Measurements from ENCODE around the gene TRAPPC12.
"Not testable (repeated sequence)": the region's sequence is repeated elsewhere in the genome, so short reads cannot be mapped to it uniquely, and the experiment has no call there.

Gene TRAPPC12

GRCh38 chr2:3369340-3370181 lies 9.9 kb upstream of the TRAPPC12 start:
- not testable (repeated sequence) for DNase-seq (ENCODE audit: low spot score)

DNA sequence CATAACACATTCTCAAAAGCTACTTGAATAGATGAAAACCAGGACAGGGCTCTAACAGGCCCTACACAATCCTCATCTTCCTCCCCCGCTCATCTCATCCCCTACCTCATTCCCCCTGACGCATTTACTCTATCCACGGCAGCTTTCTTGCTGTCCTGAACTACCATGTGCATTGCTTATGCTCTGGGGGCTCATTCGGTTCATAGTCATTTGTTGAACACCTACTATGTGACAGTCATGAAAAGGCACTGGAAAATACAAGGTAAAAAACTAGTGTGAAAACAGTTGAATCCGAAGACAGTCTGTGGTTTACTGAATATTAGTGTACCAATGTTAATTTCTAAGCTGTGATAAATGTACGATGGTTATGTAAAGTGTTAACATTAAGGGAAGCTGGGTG lies 2.7 kb upstream of the TRAPPC12 start:
- DNase-seq (ENCODE audit: low spot score): no peak

- DNase-seq (ENCODE audit: low spot score): no peak
These were observed 2.2 kb upstream of the TRAPPC12 start for GRCh38 chr2:3377279-3377611.

GRCh38 chr2:3377612-3378432 lies 1.7 kb upstream of the TRAPPC12 start, which contains the start of gene EIPR1:
Gene EIPR1, minus strand, starts transcription at chr2:3377818. Its CDS starts 129 bp downstream, at chr2:3377689.
- peak; percentile 97 for DNase-seq (ENCODE audit: low spot score)

DNA sequence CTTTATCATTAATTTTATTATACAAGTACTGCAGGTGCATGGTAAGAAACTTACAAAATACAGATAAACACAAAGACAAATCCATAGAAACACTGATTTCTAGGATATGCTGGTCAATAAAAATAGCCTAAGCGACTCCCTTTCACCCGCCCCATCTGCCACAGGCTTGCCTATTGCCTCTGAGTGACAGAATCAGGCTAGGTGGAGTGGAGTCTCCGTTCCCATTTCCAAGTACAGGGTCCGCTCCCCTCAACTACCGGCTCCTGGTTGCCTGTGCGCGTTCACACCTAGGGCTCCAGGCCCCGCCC lies 201 bp upstream of the TRAPPC12 start:
- DNase-seq (ENCODE audit: low spot score): no peak

DNA sequence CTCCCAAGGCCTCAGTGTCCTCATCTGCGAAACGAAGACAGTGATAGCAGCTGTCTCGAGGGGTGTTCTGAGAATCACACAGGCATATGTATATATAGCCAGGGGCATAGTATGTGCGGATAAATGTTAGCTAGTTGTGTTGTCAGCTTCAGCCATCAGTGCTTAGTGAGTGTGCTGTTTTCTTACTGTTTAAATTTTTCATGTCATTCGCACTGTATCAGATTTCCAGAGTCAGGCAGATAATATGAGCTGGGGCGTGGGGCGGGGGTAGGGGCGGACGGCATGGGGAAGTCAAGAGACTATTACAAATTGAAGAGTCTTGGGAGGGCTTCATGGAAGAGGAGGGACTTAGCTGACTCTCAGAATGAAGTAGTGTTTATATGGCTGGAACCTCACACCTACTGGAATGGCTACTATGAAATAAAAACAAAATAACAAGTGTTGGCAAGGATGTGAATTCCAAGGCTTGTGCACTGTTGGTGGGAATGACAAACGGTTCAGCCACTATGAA lies 7.0 kb downstream of the TRAPPC12 start:
- no peak for DNase-seq (ENCODE audit: low spot score)

DNA sequence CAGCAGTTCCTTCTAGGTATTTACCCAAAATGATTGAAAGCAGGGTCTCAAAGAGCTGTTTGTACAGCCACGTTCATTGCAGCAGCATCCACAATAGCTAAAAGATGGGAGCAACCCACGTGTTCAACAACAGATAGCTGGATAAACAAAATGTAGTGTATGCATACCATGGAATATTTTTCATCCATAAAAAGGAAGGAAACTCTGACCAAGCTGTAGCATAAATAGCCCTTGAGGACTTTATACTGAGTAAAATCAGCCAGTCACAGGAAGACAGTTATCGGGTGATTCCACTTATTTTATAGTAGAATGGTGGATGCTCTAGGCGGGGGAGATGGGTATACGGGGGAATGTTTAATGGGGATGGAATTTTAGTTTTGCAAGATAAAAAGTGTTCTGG lies 7.5 kb downstream of the TRAPPC12 start:
- DNase-seq (ENCODE audit: low spot score): no peak

DNA sequence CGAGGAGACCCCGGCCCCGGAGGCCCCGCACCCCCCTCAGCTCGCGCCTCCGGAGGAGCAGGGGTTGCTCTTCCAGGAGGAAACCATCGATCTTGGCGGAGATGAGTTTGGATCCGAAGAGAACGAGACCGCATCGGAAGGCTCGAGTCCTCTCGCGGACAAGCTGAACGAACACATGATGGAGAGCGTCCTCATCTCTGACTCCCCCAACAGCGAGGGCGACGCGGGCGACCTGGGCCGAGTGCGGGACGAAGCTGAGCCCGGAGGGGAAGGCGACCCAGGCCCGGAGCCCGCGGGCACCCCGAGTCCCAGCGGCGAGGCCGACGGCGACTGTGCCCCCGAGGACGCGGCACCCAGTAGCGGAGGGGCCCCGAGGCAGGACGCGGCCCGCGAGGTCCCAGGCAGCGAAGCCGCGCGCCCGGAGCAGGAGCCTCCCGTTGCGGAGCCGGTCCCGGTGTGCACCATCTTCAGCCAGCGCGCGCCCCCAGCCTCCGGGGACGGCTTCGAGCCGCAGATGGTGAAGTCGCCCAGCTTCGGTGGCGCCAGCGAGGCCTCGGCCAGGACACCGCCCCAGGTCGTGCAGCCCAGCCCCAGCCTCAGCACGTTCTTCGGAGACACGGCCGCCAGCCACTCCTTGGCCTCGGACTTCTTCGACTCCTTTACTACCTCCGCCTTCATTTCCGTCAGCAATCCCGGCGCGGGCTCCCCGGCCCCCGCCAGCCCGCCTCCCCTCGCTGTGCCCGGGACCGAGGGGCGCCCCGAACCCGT lies 8.3 kb downstream of the TRAPPC12 start:
- DNase-seq (ENCODE audit: low spot score): no peak

DNA sequence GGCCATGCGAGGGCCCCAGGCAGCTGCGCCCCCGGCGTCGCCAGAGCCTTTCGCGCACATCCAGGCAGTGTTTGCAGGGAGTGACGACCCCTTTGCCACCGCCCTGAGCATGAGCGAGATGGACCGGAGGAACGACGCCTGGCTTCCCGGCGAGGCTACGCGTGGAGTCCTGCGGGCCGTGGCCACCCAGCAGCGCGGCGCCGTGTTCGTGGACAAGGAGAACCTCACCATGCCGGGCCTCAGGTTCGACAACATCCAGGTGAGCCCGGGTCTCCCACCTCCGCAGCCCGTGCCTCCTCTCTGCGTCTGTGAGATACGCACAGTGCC lies 8.9 kb downstream of the TRAPPC12 start:
- DNase-seq (ENCODE audit: low spot score): no peak

- DNase-seq (ENCODE audit: low spot score): no peak
These were observed 9.7 kb downstream of the TRAPPC12 start for GRCh38 chr2:3389193-3389592.

GRCh38 chr2:3390041-3390440 lies 10.5 kb downstream of the TRAPPC12 start:
- DNase-seq (ENCODE audit: low spot score): no peak

GRCh38 chr2:3392216-3392615 lies 12.7 kb downstream of the TRAPPC12 start:
- DNase-seq (ENCODE audit: low spot score): no peak

DNA sequence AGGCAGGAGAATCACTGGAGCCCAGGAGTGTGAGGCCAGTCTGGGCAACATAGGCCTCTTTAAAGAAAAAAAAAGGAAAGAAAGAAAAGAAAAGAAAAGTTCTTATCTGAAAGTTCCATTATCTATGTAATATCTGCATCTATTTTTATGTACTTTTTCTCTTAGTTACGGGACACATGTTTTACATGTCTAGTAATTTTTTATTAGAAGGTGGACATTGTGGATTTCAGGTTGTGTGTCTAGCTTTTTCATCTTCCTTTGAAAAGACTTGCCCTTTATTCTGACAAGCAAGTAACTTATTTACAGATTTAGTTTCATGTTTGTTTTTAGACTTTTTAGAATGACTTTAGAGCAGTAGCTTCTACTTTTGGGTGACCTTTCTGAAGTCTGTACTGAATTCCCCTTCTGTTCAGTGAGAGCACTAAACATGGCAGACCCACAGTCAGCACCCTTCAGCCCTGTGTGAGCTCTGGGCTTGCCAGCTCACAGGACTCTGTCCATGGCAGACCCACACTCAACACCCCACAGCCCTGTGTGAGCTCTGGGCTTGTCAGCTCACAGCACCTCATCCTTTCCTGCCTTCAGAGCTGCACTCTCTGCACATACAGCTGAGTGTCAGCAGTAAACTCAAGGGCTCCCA lies 17.5 kb downstream of the TRAPPC12 start:
- no peak for DNase-seq (ENCODE audit: low spot score)

DNA sequence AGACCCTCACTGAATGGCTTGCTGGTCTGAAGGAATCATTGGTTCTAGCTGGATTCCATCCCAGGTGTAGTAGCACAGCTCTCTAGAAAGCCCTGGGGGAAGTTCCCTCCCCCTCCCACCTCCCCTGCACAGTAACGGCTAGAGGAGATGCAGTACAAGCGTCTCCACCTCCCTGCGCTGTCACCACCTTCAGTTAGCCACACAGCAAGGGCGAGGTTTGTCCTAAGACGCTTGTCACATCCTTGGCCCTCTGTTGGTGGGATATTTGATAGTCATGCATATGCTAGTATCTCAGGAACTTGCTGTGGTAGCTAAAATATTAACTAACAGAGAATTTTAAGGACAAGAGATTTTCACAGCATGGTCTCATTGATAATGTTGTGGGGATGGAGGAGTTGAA lies 19.4 kb downstream of the TRAPPC12 start:
- DNase-seq (ENCODE audit: low spot score): no peak

DNA sequence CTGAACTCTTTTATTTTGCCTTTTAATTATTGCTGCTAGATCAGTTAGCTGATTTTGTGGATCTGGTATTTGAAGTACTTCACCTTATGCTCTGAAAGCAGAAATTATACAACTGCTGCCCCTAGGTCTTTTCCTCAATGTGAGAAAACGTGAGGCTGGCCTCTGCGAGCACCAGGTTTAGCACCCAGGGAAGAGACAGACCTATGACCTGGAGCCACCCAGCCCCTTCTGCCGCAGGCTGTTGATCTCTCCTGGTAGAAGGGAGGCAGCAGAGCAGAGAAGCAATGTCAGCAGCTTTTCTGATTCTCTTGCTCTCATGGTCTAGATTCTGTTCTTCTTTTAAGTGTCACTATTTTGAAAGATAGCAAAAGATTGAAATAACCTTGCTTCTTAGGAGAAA lies 19.9 kb downstream of the TRAPPC12 start:
- DNase-seq (ENCODE audit: low spot score): no peak

GRCh38 chr2:3399829-3400228 lies 20.3 kb downstream of the TRAPPC12 start:
- peak; percentile 93 for DNase-seq (ENCODE audit: low spot score)

GRCh38 chr2:3403587-3404334 lies 24.3 kb downstream of the TRAPPC12 start:
- DNase-seq (ENCODE audit: low spot score): no peak

DNA sequence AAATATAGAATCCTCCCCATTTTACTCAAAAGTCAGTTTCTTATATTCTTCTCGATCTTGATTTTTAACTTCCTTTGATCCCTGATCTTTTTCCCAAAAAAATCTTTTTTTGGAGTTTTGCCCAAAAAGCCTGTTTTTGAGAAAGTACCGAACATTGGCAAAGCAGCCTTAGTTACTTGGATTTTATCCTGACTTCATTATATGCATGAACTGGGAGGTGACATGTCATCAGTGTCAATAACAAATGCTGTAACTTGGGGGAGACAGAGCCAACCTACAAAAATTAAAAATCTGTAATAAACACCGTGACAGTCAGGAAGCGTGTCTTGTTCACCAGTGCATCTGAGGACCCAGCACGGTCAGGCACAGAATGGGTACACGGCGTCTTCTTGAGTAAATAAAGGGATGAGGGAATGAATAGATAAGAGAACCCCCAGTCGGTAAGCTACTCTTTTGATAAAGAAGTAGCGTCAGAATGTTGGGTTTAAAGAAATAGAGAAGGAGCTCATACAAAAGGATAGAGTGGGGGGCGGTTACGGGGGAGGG lies 24.9 kb downstream of the TRAPPC12 start:
- no peak for DNase-seq (ENCODE audit: low spot score)

DNA sequence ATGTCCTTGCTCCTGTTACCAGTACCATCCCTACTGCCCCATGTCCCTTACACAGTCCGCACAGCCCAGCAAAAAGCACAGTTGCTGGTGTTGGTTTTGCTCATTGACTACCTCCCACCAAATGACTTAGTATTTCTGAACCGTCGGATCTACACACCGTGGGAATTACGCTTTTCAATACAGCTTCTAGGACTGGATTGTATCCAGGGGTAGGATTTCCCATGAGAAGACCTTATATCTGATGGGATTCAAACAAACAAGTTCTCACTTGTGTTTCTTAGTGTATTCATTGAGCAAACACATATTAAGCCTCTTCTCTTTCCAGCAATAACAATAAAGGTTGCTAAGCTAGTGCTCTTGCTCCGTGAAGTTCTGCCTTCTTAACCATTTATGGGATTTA lies 25.8 kb downstream of the TRAPPC12 start:
- DNase-seq (ENCODE audit: low spot score): no peak

DNA sequence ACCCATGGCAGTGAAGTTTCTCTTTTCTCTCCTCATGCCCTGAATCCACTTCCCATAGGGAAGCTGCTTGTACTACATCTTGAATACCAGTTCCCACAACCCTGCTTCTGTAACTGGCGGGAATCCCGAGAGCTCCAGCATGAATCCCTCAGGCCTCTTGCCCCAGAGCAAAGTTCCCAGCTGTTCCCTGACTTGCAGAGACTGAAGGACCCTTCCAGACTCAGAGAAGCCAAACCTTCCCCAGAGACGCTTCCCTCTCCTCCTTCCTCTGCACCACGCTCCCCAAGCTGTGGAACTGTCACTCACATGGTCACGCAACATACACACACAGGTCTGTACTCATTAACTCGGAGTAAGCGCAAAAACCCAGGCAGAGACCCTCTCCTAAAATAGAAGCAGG lies 26.4 kb downstream of the TRAPPC12 start:
- no peak for DNase-seq (ENCODE audit: low spot score)

DNA sequence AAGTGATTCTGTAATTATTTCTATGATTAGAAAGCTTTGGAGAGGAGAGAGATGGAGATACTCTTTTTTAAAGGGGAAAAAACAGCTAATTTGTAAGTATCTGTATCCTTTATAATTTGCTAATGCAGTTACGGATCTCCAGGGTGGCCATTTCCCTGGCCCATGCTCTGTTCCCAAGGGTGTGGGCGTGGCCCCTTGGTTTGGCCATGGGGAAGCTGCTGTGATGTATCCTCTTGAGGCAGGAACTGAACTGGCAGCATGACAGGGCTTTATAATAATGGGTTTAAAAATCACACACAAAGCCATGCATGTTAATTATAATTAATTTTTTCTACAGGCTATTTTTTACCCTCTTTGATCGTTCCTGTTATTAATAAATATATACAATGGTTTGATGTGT lies 27.0 kb downstream of the TRAPPC12 start:
- DNase-seq (ENCODE audit: low spot score): no peak

All from globus pallidus (tissue), 1 donor.